ENCODE measurements around the gene EID1.
"Not testable (repeated sequence)": the region's sequence is repeated elsewhere in the genome, so short reads cannot be mapped to it uniquely, and the experiment has no call there.

The EID1 gene

DNA sequence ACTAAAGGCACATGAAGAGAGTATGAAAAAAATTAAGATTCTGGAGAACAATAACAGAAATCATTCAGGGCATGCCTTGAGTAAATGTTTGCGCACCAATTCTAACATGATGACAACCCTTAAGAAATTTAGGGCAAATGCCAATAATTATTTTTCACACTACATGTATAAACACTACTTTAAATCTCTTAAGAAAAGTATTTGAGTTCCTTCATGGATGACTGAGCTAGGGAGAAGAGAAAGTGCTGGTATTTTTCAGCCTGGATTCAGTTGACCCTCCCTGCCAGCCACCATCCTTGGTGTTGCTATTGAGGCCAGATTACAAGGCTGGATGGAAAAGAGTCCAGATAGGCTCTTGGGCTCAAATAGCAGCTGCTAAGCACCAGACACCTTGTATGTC, 8.0 kb upstream of the EID1 start:
- DNase-seq, result no peak

DNA sequence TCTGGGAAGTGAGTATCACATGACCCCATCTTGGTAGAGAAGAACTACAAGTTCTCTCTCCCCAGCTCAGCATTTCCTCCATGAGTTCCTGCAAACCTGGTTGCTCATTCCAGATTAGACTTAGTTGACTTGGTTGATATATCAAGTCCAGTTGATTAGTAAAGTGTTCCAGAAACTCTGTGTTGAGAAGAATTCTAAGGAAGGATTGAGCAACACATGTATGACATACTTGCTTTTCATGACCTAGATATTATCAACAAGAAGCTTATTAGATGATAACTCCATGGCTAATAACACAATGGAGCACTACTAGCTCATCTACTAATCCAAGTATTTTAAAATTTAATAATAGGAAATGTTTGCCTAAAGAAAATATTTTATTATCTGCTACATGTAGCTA, 6.4 kb upstream of the EID1 start:
- no peak for DNase-seq

DNA sequence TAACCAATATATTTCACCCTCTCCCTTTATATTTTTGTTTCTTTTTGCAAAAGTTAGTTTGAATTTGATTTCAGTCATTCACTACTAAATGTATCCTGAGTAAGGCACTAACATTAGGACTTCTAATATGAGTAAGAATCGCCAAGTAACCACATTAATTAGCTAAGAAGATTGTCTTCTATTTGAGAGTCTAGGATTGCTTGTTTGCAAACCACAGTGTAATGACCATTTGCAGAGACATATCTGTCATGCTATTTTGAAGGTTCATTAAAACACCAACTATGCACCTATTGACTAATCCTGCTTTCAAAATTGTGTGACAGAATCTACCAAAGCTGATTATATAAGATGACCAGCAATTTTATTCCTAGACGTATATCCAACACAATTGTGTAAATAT, 5.3 kb upstream of the EID1 start:
- no peak for DNase-seq

DNA sequence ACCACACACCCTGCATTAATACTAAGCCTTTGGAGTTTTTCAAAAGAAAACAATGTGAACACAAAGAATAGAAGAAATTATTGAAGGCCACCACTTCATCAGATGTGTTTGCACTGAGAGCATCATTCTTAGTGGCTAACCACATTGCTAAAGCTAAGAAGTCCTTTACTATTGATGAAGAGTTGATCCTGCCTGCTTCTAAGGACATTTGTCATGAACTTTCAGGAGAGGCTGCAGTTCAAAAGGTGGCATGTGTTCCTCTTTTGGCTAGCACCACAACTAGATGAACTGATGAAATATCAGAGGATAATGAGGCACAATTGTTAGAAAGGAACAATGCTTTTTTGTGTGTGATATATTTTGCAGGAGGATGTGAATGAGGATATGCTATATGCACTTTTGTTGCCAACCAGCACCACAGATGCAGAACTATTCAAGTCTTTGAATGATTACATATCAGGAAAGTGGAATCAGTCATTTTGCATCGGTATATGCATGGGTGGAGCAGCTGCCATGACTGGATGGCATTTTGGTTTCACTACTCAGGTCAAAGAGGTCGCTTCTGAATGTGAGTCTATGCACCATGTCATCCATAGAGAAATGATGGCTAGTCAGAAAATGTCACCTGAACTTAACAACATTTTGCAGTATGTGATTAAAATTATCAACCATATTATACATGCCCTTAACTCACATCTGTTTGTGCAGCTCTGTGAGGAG, 2.5 kb upstream of the EID1 start:
- DNase-seq, result peak in 1 of 5 experiments; percentile 63

DNA sequence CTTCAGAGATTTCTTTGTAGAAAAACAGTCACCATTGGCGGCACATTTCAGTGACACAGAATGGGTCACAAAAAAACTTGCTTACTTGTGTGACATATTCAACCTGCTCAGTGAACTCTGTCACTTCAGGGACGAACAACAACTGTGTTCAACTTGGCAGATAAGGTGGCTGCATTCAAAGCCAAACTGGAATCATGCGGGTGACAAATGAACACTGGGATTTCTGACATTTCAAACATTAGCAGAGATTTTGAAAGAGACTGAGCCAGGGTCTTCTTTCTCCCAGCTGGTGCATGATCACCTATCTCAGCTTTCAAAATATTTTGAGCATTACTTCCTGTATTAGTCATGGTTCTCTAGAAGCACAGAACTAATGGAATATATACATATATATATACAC, 1.9 kb upstream of the EID1 start:
- DNase-seq, result no peak

DNA sequence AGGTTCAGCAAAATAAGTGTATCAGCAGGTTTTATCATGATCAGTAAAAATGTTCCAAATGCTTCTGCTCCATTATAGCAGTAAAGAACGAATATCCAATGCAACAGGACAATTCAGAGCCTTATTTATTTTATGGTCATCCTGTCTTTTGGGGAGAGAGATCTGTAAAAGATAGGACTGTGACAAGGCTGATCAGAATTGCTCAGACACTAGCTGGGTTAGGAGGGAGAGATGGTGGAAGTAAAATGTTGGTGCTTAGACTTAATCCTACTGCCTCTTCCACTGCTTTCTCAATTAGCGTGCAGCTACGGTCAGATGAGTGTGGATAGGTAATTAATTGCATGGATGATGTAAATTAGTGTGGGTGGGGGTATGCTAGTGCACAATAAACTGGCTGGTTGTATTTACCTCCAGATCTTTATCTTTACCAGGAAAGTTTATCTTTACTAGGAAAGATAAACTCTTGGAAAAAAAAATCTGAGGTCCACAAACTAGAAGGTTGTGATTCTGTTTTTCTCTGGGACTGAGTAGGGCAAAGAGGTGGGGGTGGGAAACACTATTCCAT, 2.2 kb downstream of the EID1 start:
- DNase-seq, result no peak

DNA sequence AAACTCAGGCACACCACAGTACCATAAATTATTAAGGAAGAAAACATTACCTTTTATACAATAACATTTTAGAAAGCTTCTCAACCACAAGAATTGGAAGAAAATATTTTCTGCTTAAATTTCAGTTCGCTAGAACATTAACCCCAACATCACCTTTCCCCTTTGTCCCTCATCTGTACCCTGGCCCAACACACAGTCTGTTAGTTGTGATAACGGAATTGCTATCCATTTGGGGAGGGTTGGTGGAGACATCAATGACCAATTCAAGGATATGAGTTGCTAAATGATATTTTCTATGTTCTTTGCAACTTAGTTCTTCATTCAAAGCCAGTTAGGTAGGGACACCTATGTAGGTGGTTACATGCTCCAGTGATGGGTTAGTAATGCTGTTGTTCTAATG, 5.8 kb downstream of the EID1 start:
- no peak for DNase-seq

DNA sequence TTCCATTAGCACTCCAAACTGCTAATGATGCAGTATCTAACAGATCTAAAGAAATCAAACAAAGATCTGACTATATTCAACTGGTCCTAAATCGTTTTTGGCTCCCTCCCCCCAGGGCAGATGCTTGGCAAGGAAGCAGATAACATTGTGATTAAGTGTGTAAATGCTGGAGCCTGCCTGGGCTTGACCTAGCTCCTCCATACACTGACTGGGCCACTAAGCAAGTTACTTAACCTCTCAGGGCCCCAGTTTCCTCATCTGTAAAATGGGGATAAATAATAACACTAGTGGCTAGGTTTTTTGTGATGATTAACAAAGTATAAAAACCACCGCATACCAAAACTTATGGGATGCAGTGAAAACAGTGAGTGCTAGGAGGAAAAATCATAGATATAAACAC, 9.2 kb downstream of the EID1 start:
- DNase-seq, result no peak

DNA sequence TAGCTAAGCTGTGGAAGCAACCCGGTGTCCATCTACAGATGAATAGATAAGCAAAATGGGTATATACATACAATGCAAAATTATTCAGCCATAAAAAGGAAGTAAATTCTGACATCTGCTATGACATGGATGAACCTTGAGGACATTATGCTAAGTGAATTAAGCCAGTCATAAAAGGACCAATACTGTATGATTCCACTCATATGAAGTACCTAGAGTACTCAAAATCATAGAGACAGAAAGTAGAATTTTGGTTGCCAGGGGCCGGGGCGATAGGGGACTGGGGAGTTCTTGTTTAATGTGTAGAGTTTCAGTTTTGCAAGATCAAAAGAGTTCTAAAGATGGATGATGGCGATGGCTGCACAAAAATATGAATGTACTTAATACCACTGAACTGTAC, 10.3 kb downstream of the EID1 start:
- DNase-seq, result peak in 1 of 5 experiments; percentile 67

DNA sequence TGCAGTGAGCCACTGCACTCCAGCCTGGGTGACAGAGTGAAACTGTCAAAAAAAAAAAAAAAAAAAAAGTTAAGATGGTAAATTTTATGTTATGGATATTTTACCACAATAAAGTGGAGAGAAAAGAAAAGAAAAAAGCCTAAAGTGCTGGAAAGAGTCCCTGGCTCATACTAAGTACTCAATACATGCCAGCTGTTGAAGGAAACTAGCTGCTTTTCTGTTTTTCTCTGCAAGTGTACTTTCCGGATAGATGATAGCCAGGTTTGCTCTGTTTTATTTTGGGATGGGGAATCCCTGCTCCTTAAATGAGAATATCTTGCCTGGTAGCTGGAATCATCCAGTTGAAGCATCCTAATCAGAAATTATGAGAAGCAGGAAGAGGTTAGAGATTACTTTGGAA, 10.9 kb downstream of the EID1 start:
- DNase-seq, result no peak

DNA sequence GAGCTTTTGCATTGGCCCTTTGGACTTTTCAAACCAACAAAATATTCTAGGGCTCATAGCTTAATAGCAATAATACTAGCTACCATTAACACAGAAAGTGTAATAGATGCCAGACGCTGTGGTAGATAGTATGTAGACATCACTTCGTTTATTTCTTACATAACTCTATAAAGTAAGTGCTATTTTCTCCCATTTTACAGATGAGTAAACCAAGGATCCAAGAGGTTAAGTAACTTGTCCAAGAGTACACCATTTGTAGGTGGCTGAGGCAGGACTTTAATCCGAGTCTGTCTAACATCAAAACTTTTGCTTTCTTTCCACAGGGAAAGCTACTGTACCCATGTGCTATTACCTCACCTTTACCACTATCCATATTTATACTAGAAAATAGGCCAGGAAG, 12.0 kb downstream of the EID1 start:
- DNase-seq, result no peak

DNA sequence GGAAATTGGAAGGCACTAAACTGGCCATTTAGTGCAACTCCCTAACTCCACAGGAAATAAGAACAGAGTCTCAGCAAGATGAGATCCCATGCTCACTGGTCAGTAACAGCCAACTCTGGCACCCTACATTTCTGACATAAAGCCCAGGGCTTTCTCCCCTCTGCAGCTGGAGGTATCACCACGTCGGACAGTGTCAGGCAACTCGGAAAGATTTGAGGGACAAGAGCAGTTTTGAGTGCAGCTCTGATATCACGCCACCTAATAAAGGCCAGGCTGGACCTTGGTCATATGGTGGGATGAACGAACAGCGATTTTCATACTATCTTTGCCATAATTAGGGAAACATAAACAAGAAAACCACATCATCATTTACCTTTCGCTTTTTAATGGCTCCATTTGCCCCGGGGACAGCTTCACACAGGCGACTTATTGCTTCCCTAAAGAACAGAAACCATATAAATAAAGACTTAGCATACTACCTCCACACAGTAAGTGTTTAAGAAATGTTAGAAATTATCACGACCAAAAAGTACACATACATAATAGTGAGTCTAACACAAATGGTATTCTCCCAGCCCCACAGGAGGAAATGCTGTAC, 12.5 kb downstream of the EID1 start:
- no peak for DNase-seq

DNA sequence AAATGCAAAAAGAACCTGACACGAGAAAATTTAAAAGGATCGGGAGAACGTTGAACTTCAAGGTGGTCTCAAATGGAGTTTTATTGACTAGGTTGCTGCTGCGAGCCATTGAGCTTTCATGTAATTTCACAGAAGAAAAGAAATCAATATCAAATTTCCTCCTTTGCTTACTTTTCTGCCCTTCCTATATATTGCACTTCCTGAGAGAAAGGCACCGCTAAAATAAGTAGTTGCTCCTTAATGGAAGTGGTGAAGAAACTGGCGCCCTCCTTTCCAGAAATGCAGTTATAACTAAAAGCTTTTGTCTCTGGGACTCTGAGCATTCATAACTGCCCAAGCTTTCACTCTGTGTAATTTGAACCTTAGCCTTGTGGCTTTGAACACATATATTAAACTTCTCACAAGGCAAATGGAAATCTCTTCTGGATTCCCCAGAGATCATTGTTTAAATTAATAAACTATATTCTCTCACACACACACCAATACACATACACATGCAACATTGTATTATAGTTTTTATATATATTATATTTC, 13.4 kb downstream of the EID1 start:
- DNase-seq, result no peak

DNA sequence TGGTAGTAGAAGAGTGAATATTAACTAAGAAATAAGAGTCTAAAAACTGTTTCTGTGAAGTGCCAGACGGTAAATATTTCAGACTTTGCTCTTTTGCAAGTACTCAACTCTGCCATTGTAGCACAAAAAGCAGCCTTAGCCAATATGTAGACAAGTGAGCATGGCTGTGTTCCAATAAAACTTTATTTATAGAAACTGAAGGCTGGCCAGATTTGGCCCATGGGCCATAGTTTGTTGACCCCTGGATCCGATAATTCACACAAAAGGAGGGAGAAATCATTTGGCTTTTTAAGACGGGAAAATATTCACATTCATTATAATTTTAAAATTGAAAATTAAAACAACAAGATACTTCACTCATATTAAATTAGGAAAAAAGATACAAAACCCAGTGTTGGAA, 15.4 kb downstream of the EID1 start:
- DNase-seq, result no peak

DNA sequence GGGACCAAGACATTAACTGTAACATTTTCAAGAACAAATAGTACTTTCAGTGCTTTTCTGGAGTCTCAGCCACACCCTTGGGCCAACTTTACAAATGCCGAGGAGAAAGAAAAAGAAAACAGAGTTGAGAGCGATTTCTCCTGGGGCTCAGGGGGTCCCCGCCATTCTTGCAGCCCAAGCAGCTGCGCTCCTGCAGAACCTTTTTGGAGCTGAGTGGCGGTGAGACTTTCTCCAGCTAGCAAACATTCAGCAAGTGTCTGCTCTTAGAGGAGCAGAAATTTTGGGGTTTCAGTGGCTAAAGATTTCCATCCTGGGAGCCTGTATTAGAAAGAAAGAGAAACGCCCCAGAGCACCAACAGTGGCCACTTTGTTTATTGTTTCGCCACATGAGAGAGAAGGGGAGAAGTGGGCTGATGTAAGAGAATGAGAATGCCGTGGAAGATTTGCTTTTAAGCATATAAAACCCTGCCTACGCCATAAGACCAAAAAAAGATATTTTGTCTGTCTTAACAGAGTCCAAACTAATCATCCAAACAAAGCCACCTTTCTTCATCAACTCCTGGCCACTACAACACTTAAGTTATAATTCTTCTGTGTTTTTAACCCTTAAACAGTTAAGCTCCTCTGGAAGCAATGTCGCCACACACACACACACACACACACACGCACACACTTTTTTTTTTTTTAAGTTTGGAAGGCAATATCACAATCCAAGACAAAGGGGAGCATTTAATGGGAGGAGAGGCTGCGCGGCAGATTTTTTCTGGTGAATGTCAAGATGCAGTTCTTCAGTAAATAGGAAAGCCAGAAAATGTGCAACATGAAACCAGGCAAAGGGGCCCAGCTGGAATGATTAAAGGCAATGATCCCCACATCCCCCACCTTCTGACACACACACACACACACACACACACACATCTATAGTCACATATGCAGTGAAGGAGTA, 19.2 kb downstream of the EID1 start:
- DNase-seq, result no peak

DNA sequence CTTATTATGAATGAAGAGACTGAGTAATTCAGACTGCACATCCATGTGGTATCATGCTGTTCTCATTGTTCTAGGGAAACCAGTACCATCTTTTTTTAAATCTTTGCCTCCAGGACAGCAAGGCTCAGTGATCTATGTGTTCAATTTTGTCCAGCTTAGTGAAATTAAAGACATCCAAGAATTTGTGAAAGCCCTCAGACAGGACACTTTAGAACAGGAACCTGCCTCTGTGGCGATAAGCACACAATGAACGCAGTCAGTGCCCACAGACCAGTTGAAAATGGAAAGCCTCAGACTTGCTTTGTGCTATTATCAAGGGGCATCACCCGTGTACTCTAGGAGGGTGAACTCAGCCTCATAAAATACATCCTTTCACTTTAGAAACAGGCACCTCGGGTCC, 20.1 kb downstream of the EID1 start:
- peak in 1 of 5 experiments; percentile 12 for DNase-seq

DNA sequence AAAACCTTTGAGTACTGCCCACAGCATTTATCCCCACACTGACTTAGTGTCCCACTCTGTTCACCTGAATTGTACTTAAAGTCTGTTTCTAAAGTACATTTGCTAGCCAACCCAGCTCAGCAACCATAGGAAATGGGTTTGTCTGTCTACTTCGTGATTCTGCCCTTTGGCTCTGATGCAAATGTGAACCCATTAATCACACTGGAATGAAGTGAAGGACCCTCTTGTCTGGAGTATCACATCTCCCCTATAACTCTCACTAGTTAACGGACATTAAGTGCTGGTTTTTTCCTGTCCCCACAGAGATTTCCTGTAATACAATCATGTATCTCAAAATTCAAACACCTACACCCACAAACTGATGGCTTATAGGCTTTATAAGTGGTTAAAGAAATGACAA, 20.5 kb downstream of the EID1 start:
- no peak for DNase-seq

DNA sequence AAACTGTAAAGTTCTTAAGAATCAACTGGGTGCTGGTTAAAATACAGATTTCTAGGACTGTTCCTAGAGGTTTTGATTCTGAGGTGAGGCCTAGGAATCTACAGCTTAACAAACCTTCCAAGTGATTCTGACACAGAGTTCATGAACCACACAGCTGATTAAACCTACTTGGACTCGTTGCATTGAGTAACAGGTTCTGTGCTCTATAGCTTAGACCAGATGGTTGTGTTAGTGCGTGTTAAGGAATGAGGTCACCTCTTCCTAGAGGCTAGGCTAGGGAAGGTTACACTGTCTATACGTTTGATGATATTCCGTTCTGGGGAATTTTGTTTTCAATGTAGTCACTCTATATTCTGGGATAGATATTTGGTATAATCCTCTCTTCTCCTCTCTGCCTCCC, 21.9 kb downstream of the EID1 start:
- no peak for DNase-seq

DNA sequence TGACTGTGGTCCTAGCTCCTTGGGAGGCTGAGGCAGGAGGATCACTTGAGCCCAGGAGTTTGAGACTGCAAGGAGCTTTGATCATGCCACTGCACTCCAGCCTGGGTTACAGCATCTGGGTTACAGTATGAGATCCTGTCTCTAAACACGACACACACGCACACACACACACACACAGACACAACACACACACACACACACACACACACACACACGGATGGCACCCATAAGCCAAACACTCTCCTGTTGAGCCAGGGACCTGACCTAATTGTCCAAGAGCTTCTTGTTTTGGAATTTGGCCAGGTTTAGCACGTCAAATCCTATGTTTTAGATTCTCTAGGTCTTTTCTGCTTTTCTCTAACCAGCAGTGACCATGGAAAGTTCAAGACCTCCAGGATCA, 26.8 kb downstream of the EID1 start:
- no peak for DNase-seq

DNA sequence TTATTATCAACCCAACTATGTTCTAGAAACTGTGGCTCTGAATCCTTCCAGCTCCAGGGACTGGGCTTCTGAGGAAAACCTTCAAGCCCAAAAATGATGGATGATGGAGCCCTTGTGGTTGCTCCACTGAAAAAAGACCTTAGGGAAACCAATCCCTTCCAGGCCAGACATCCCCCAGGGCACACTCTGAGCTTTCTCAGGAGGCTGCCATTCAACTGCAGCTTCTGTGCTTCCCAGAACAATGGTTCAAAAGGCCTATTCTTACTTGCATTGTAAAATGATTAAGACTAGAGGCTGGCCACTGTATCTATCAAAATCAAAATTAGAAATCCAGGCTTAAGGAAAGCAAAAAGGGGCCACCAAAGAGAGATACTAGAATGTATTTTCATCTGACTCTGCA, 27.3 kb downstream of the EID1 start:
- DNase-seq, result no peak

DNA sequence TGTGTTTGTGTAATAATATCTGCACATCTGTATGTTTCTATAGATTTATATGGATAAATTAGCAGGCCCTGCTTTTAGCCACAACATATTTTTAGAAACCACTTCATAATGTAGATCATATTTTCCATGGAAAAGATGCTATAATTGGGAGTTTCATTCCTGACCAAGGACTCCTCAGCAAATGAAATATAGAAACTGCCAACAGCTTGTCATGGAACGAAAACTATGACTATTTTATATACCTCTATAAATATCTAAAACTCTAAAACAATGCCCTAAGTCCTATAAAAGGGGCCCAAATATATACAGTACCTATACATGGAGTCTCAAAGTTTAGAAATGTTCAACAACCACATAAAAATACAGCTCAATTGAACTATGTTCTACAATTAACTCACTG, 27.9 kb downstream of the EID1 start:
- no peak for DNase-seq

DNA sequence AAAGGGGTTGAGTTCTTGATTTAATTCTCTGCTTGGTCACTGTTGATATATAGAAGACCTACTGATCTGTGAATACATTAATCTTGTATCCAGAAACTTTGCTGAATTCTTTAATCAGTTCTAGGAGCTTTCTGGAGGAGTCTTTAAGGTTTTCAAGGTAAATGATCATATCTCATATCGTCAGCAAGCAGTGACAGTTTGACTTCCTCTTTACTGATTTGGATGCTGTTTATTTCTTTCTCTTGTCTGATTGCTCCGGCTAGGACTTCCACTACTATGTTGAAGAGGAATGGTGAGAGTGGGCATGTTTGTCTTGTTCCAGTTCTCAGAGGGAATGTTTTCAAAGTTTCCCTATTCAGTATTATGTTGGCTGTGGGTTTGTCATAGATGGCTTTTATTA, 31.4 kb downstream of the EID1 start:
- not testable (repeated sequence) for DNase-seq

DNA sequence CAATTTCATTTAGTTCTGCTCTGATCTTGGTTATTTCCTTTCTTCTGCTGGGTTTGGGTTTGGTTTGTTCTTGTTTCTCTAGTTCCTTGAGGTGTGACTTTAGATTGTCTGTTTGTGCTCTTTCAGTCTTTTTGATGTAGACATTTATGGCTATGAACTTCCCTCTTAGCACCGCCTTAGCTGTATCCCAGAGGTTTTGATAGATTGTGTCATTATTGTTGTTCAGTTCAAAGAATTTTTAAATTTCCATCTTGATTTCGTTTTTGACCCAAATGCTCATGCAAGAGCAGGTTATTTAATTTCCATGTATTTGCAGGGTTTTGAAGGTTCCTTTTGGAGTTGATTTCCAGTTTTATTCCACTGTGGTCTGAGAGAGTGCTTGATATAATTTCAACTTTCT, 32.6 kb downstream of the EID1 start:
- not testable (repeated sequence) for DNase-seq

All from T-helper 2 cell (primary cell).